Lower lobe of right lung (tissue), 2 donors: ENCODE measurements around the gene NAALADL2. TPM values are rescaled to one million over a fixed set of nuclear protein-coding genes. Genes with fewer than 3 reads are reported as not detected.
"Not testable (repeated sequence)": the region's sequence is repeated elsewhere in the genome, so short reads cannot be mapped to it uniquely, and the experiment has no call there.

Experiments
- ATAC-seq, 2 donors: fragments of 200-7000 bp; cut with Tn5 transposase; one replicate each; pipeline ENCODE4 v1.9.1; 2020 to 2022; ENCODE audit warnings: mild to moderate bottlenecking in 2 of 2, moderate library complexity in 2 of 2
- DNase-seq: peaks from one replicate; pipeline ENCODE4 v3.0.0-alpha.2; 2020
- H3K27ac ChIP-seq: fragments of 200-600 bp; one replicate; pipeline ENCODE4 v1.8.0; 2022
- H3K27me3 ChIP-seq: fragments of 200-600 bp; one replicate; pipeline ENCODE4 v1.8.0; 2022; ENCODE audit warnings: low read depth
- H3K36me3 ChIP-seq: fragments of 200-600 bp; one replicate; pipeline ENCODE4 v1.8.0; 2022; ENCODE audit warnings: mild to moderate bottlenecking
- H3K4me1 ChIP-seq: fragments of 200-600 bp; one replicate; pipeline ENCODE4 v1.8.0; 2022
- H3K4me3 ChIP-seq: fragments of 200-600 bp; one replicate; pipeline ENCODE4 v1.8.0; 2022; ENCODE audit warnings: mild to moderate bottlenecking
- H3K9me3 ChIP-seq: fragments of 200-600 bp; one replicate; pipeline ENCODE4 v1.8.0; 2022
- CTCF ChIP-seq: fragments of 200-600 bp; IDR thresholded peaks from one replicate; pipeline ENCODE4 v1.8.0; 2022; ENCODE audit warnings: antibody characterized with exemption, mild to moderate bottlenecking
- intact Hi-C: fragments of 100-400 bp; cut with DNase I; formaldehyde crosslinking; loops from one replicate; pipeline ENCODE4 v1.11.0; 2022
- total RNA-seq: library from RNA; stranded (reverse); fragmentation: NEBNext Ultra II Directional; extraction: Animal tissue kit (Norgen Biotek cat#: 25700); gene quantifications from one replicate; pipeline ENCODE4 v1.2.1, GENCODE V29; 2021
- donor health status: DM: no; HTN: yes; CAD: no; lungs with severe emphysema.

The NAALADL2 gene
- total RNA-seq, 1 donor from 2014 or later, result 9.8 TPM

GRCh38 chr3:175512700-175513099 lies 653.6 kb downstream of the NAALADL2 start:
- H3K4me3 ChIP-seq, result no peak overlapping the region
- no peak for ATAC-seq
- TF ChIP-seq CTCF, result no peak
- H3K27ac ChIP-seq, result no peak overlapping the region
- no peaks in the 10 kb centered on the region for H3K36me3 ChIP-seq
- no peaks in the 10 kb centered on the region for H3K27me3 ChIP-seq
- no peaks in the 10 kb centered on the region for H3K4me1 ChIP-seq
- H3K9me3 ChIP-seq, result no peaks in the 10 kb centered on the region
- DNase-seq, result no peak
- intact Hi-C loops, result no loop called here

GRCh38 chr3:175518459-175518858 lies 659.3 kb downstream of the NAALADL2 start:
- H3K4me1 ChIP-seq, result no peaks in the 10 kb centered on the region
- H3K9me3 ChIP-seq, result no peaks in the 10 kb centered on the region
- H3K4me3 ChIP-seq, result no peak overlapping the region
- no peak for ATAC-seq
- DNase-seq, result no peak
- TF ChIP-seq CTCF, result no peak
- intact Hi-C loops, result no loop called here
- H3K27me3 ChIP-seq, result no peaks in the 10 kb centered on the region
- H3K27ac ChIP-seq, result no peak overlapping the region
- H3K36me3 ChIP-seq, result no peaks in the 10 kb centered on the region

GRCh38 chr3:175521406-175521805 lies 662.3 kb downstream of the NAALADL2 start:
- no peak for ATAC-seq
- intact Hi-C loops, result no loop called here
- no peak overlapping the region for H3K4me3 ChIP-seq
- H3K36me3 ChIP-seq, result no peaks in the 10 kb centered on the region
- H3K27me3 ChIP-seq, result no peaks in the 10 kb centered on the region
- no peaks in the 10 kb centered on the region for H3K9me3 ChIP-seq
- H3K4me1 ChIP-seq, result no peaks in the 10 kb centered on the region
- H3K27ac ChIP-seq, result no peak overlapping the region
- DNase-seq, result no peak
- TF ChIP-seq CTCF, result no peak

GRCh38 chr3:175526191-175526590 lies 667.1 kb downstream of the NAALADL2 start:
- DNase-seq (no peak), ATAC-seq (no peak)
- Histone ChIP-seq H3K27me3 (no peaks in the 10 kb centered on the region), H3K4me1 (no peaks in the 10 kb centered on the region), H3K36me3 (no peaks in the 10 kb centered on the region), H3K9me3 (no peaks in the 10 kb centered on the region), H3K27ac (no peak overlapping the region), H3K4me3 (peak overlapping the region; percentile 45)
- intact Hi-C loops, result no loop called here
- TF ChIP-seq CTCF, result no peak

GRCh38 chr3:175526609-175527280 lies 667.6 kb downstream of the NAALADL2 start:
- DNase-seq (no peak), ATAC-seq (no peak)
- intact Hi-C loops, result no loop called here
- H3K4me1 ChIP-seq, result no peaks in the 10 kb centered on the region
- H3K9me3 ChIP-seq, result no peaks in the 10 kb centered on the region
- TF ChIP-seq CTCF, result no peak
- no peaks in the 10 kb centered on the region for H3K27me3 ChIP-seq
- H3K27ac ChIP-seq, result no peak overlapping the region
- peak overlapping the region; percentile 45 for H3K4me3 ChIP-seq
- H3K36me3 ChIP-seq, result no peaks in the 10 kb centered on the region

GRCh38 chr3:175528693-175529092 lies 669.6 kb downstream of the NAALADL2 start:
- ATAC-seq, intact Hi-C loops, DNase-seq, H3K9me3 ChIP-seq, H3K27me3 ChIP-seq, H3K4me3 ChIP-seq, H3K27ac ChIP-seq, H3K36me3 ChIP-seq, H3K4me1 ChIP-seq: not testable (repeated sequence)
